ENCODE data around the gene ERP29.

The ERP29 gene

GRCh38 chr12:112022241-112023016 lies 9.2 kb downstream of the ERP29 start:
- Histone ChIP-seq H3F3A (ENCODE audit: insufficient read depth, low read length) (no peaks in the 10 kb centered on the region), H3K4me1 (ENCODE audit: low read length) (0 out of 2 replicates have a peak, but pooled peaks cover 3% of the 10 kb centered on the region), H3K27me3 (replicated peaks; ENCODE audit: insufficient read depth, low read length) (no peaks in the 10 kb centered on the region), H3K9me3 (replicated peaks; ENCODE audit: insufficient read depth, low read length) (no peaks in the 10 kb centered on the region), H3K4me2 (ENCODE audit: low read depth, low read length) (no peak overlapping the region), H4K20me1 (ENCODE audit: insufficient read depth, low read length) (0 out of 2 replicates have a peak, but pooled peaks cover 6% of the 10 kb centered on the region), H3K9ac (ENCODE audit: low read length) (no peak overlapping the region), H3K4me3 (ENCODE audit: low read length) (no peak overlapping the region), H3K9me2 (replicated peaks; ENCODE audit: insufficient read depth, low read length) (no peaks in the 10 kb centered on the region), H2AFZ (ENCODE audit: low read length) (no peak overlapping the region), H3K27ac (ENCODE audit: low read length) (no peak overlapping the region), H3K79me2 (ENCODE audit: low read length) (peaks cover 53% of the 10 kb centered on the region), H3K36me3 (replicated peaks; ENCODE audit: insufficient read depth, low read length) (no peaks in the 10 kb centered on the region)
- DNase-seq, result no peak
- no peak for TF ChIP-seq CTCF (IDR thresholded peaks at IDR 0.05; ENCODE audit: low read length)
- TF ChIP-seq EZH2 (optimal IDR thresholded peaks at IDR 0.05; ENCODE audit: low read depth, low read length), result no peak
- TF ChIP-seq EZH2phosphoT487 (IDR thresholded peaks at IDR 0.05; ENCODE audit: low read length), result no peak

DNA sequence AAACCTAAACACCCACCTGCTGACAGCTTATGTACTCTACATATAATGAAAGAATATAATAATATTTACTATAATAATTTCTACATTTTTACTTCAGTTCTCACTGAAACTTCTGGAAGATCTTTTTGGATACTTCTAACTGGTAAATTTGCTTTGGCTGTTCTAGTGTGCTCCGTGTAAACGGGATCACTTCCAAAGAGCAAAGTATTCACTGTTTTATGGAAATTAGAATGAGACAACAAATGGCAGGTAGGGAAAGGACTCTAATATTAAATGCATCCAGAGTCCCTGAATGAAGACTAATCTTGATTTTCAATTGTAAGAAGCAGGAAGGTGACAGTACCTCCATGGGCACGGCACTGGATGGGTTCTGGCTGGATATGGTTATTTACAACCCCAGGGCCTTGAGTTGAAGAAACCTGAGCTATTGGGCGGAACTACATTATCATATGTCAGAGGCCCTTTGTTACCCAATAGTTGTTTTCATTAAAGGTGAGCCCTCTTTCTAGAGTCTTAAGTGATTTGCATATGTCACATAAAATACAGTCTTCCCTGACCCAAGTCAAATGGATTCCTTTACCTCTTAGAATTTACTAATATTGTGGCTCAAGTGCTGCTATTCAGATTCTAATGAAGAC lies 10.7 kb downstream of the ERP29 start:
- Histone ChIP-seq H3K79me2 (ENCODE audit: low read length) (peaks cover 40% of the 10 kb centered on the region), H3K4me3 (ENCODE audit: low read length) (no peak overlapping the region), H3K27ac (ENCODE audit: low read length) (no peak overlapping the region), H3K27me3 (replicated peaks; ENCODE audit: insufficient read depth, low read length) (no peaks in the 10 kb centered on the region), H3K9ac (ENCODE audit: low read length) (no peak overlapping the region), H3K4me1 (ENCODE audit: low read length) (0 out of 2 replicates have a peak, but pooled peaks cover 3% of the 10 kb centered on the region), H4K20me1 (ENCODE audit: insufficient read depth, low read length) (no peaks in the 10 kb centered on the region), H3K9me2 (replicated peaks; ENCODE audit: insufficient read depth, low read length) (no peaks in the 10 kb centered on the region), H3K4me2 (ENCODE audit: low read depth, low read length) (no peak overlapping the region), H2AFZ (ENCODE audit: low read length) (no peak overlapping the region), H3K36me3 (replicated peaks; ENCODE audit: insufficient read depth, low read length) (no peaks in the 10 kb centered on the region), H3K9me3 (replicated peaks; ENCODE audit: insufficient read depth, low read length) (no peaks in the 10 kb centered on the region), H3F3A (ENCODE audit: insufficient read depth, low read length) (no peaks in the 10 kb centered on the region)
- TF ChIP-seq EZH2phosphoT487 (IDR thresholded peaks at IDR 0.05; ENCODE audit: low read length) (no peak), CTCF (IDR thresholded peaks at IDR 0.05; ENCODE audit: low read length) (no peak), EZH2 (optimal IDR thresholded peaks at IDR 0.05; ENCODE audit: low read depth, low read length) (no peak)
- no peak for DNase-seq

DNA sequence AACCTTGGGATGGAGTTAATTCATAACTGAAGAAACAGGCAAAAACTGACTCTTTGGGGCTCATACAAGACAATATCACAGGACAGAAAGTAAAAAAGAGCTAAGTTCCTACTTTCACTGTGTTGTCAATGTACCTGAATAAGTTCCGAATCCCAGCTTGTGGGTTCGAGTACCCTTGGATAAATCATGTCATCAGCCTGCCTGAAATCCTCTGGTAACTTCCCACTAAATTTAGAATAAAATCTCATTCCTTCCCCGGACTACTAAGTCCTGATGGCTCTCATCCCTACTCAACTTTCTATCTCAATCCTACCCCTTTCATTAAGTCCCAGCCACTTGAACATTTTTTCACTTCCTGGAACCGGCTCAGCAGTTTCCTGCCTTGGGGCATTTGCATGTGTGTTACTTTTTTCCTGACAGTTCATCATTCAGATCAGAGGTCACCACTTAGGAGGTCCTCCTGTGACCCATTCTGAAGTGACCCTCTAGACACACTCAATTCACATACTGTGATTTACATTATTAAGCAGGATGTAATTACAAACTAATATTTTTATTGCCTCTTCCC lies 12.7 kb downstream of the ERP29 start:
- no peak overlapping the region for H2AFZ ChIP-seq (ENCODE audit: low read length)
- no peaks in the 10 kb centered on the region for H4K20me1 ChIP-seq (ENCODE audit: insufficient read depth, low read length)
- no peak overlapping the region for H3K4me3 ChIP-seq (ENCODE audit: low read length)
- no peaks in the 10 kb centered on the region for H3K36me3 ChIP-seq (replicated peaks; ENCODE audit: insufficient read depth, low read length)
- H3K27me3 ChIP-seq (replicated peaks; ENCODE audit: insufficient read depth, low read length), result no peaks in the 10 kb centered on the region
- 0 out of 2 replicates have a peak, but pooled peaks cover 3% of the 10 kb centered on the region for H3K4me1 ChIP-seq (ENCODE audit: low read length)
- no peak overlapping the region for H3K4me2 ChIP-seq (ENCODE audit: low read depth, low read length)
- H3K9me2 ChIP-seq (replicated peaks; ENCODE audit: insufficient read depth, low read length), result no peaks in the 10 kb centered on the region
- no peak for TF ChIP-seq CTCF (IDR thresholded peaks at IDR 0.05; ENCODE audit: low read length)
- TF ChIP-seq EZH2phosphoT487 (IDR thresholded peaks at IDR 0.05; ENCODE audit: low read length), result no peak
- no peak for TF ChIP-seq EZH2 (optimal IDR thresholded peaks at IDR 0.05; ENCODE audit: low read depth, low read length)
- H3K9me3 ChIP-seq (replicated peaks; ENCODE audit: insufficient read depth, low read length), result no peaks in the 10 kb centered on the region
- DNase-seq, result no peak
- no peak overlapping the region for H3K9ac ChIP-seq (ENCODE audit: low read length)
- peaks cover 20% of the 10 kb centered on the region for H3K79me2 ChIP-seq (ENCODE audit: low read length)
- no peak overlapping the region for H3K27ac ChIP-seq (ENCODE audit: low read length)
- H3F3A ChIP-seq (ENCODE audit: insufficient read depth, low read length), result no peaks in the 10 kb centered on the region

Data from MM.1S (cell line).